ENCODE data around the gene CP.

The CP gene

GRCh38 chr3:149167898-149168297, 53.7 kb downstream of the CP start:
- no peak overlapping the region for H3K4me2 ChIP-seq (ENCODE audit: low read length)
- no peaks in the 10 kb centered on the region for H3K4me1 ChIP-seq
- H3K27ac ChIP-seq, result no peak overlapping the region
- no peaks in the 10 kb centered on the region for H3K79me2 ChIP-seq
- H3K36me3 ChIP-seq (ENCODE audit: control insufficient read depth, insufficient read depth, low read length), result no peaks in the 10 kb centered on the region
- no peaks in the 10 kb centered on the region for H3K27me3 ChIP-seq (ENCODE audit: control insufficient read depth, insufficient read depth, low read length)
- H3K9ac ChIP-seq, result no peak overlapping the region
- H3K4me3 ChIP-seq (ENCODE audit: low read depth, low read length), result no peak overlapping the region
- H2AFZ ChIP-seq, result no peak overlapping the region
- no peak for TF ChIP-seq CTCF (IDR thresholded peaks at IDR 0.05)
- no peaks in the 10 kb centered on the region for H3K9me3 ChIP-seq (ENCODE audit: control insufficient read depth, low read length)

- TF ChIP-seq CTCF (IDR thresholded peaks at IDR 0.05), result no peak
- Histone ChIP-seq H3K4me3 (ENCODE audit: low read depth, low read length) (no peak overlapping the region), H3K79me2 (no peaks in the 10 kb centered on the region), H3K9ac (no peak overlapping the region), H2AFZ (no peak overlapping the region), H3K27ac (no peak overlapping the region), H3K27me3 (ENCODE audit: control insufficient read depth, insufficient read depth, low read length) (no peaks in the 10 kb centered on the region), H3K36me3 (ENCODE audit: control insufficient read depth, insufficient read depth, low read length) (no peaks in the 10 kb centered on the region), H3K4me1 (no peaks in the 10 kb centered on the region), H3K9me3 (ENCODE audit: control insufficient read depth, low read length) (no peaks in the 10 kb centered on the region), H3K4me2 (ENCODE audit: low read length) (no peak overlapping the region)
These were observed 58.6 kb downstream of the CP start for GRCh38 chr3:149163066-149163465.

GRCh38 chr3:149162007-149162406, 59.6 kb downstream of the CP start:
- no peak for TF ChIP-seq CTCF (IDR thresholded peaks at IDR 0.05)
- Histone ChIP-seq H2AFZ (no peak overlapping the region), H3K27ac (no peak overlapping the region), H3K27me3 (ENCODE audit: control insufficient read depth, insufficient read depth, low read length) (no peaks in the 10 kb centered on the region), H3K4me3 (ENCODE audit: low read depth, low read length) (no peak overlapping the region), H3K4me1 (no peaks in the 10 kb centered on the region), H3K9me3 (ENCODE audit: control insufficient read depth, low read length) (no peaks in the 10 kb centered on the region), H3K9ac (no peak overlapping the region), H3K4me2 (ENCODE audit: low read length) (no peak overlapping the region), H3K79me2 (no peaks in the 10 kb centered on the region), H3K36me3 (ENCODE audit: control insufficient read depth, insufficient read depth, low read length) (no peaks in the 10 kb centered on the region)

- H3K27ac ChIP-seq, result no peak overlapping the region
- no peaks in the 10 kb centered on the region for H3K27me3 ChIP-seq (ENCODE audit: control insufficient read depth, insufficient read depth, low read length)
- no peak overlapping the region for H2AFZ ChIP-seq
- no peak overlapping the region for H3K4me2 ChIP-seq (ENCODE audit: low read length)
- TF ChIP-seq CTCF (IDR thresholded peaks at IDR 0.05), result no peak
- no peak overlapping the region for H3K4me3 ChIP-seq (ENCODE audit: low read depth, low read length)
- H3K79me2 ChIP-seq, result no peaks in the 10 kb centered on the region
- H3K9ac ChIP-seq, result no peak overlapping the region
- no peaks in the 10 kb centered on the region for H3K4me1 ChIP-seq
- no peaks in the 10 kb centered on the region for H3K36me3 ChIP-seq (ENCODE audit: control insufficient read depth, insufficient read depth, low read length)
- no peaks in the 10 kb centered on the region for H3K9me3 ChIP-seq (ENCODE audit: control insufficient read depth, low read length)
These were observed 60.8 kb downstream of the CP start for GRCh38 chr3:149160754-149161300.

GRCh38 chr3:149153402-149153801, 68.2 kb downstream of the CP start:
- Histone ChIP-seq H3K27ac (no peak overlapping the region), H3K36me3 (ENCODE audit: control insufficient read depth, insufficient read depth, low read length) (no peaks in the 10 kb centered on the region), H3K9ac (no peak overlapping the region), H2AFZ (no peak overlapping the region), H3K4me3 (ENCODE audit: low read depth, low read length) (no peak overlapping the region), H3K4me1 (no peaks in the 10 kb centered on the region), H3K27me3 (ENCODE audit: control insufficient read depth, insufficient read depth, low read length) (no peaks in the 10 kb centered on the region), H3K79me2 (no peaks in the 10 kb centered on the region), H3K9me3 (ENCODE audit: control insufficient read depth, low read length) (no peaks in the 10 kb centered on the region), H3K4me2 (ENCODE audit: low read length) (no peak overlapping the region)
- no peak for TF ChIP-seq CTCF (IDR thresholded peaks at IDR 0.05)

Measured in parathyroid adenoma (tissue), 2 donors.